Stimulated activated naive CD8-positive, alpha-beta T cell treated with anti-CD3 and anti-CD28 coated beads, Interleukin-15, amount 100 ng/mL, for 72 hours (primary cell): ENCODE measurements around the gene MELK.
"Not testable (repeated sequence)": the region's sequence is repeated elsewhere in the genome, so short reads cannot be mapped to it uniquely, and the experiment has no call there.

Source experiments
- ATAC-seq: fragments of 150-1000 bp; cut with Tn5 transposase; 2 replicates; pipeline ENCODE4 v1.10.0; 2021; ENCODE audit warnings: mild to moderate bottlenecking, moderate library complexity
- DNase-seq, 2 donors: peaks; one replicate each; pipeline ENCODE4 v3.0.0; 2021 to 2022
- H3K27ac Mint-ChIP-seq, 2 donors: one replicate each; pipeline ENCODE4 v1.8.0; 2022; ENCODE audit warnings: mild to moderate bottlenecking in 2 of 2, mixed read lengths in 2 of 2, moderate library complexity in 2 of 2
- H3K27me3 Mint-ChIP-seq: one replicate; pipeline ENCODE4 v1.8.0; 2022; ENCODE audit warnings: mixed read lengths
- H3K4me1 Mint-ChIP-seq: one replicate; pipeline ENCODE4 v1.8.0; 2022; ENCODE audit warnings: mild to moderate bottlenecking, mixed read lengths
- H3K4me3 Mint-ChIP-seq, 2 donors: one replicate each; pipeline ENCODE4 v1.8.0; 2022; ENCODE audit warnings: mild to moderate bottlenecking in 2 of 2, mixed read lengths in 2 of 2, moderate library complexity in 1 of 2
- H3K9me3 Mint-ChIP-seq, 2 donors: one replicate each; pipeline ENCODE4 v1.8.0; 2022; ENCODE audit warnings: mixed read lengths in 2 of 2

MELK gene

DNA sequence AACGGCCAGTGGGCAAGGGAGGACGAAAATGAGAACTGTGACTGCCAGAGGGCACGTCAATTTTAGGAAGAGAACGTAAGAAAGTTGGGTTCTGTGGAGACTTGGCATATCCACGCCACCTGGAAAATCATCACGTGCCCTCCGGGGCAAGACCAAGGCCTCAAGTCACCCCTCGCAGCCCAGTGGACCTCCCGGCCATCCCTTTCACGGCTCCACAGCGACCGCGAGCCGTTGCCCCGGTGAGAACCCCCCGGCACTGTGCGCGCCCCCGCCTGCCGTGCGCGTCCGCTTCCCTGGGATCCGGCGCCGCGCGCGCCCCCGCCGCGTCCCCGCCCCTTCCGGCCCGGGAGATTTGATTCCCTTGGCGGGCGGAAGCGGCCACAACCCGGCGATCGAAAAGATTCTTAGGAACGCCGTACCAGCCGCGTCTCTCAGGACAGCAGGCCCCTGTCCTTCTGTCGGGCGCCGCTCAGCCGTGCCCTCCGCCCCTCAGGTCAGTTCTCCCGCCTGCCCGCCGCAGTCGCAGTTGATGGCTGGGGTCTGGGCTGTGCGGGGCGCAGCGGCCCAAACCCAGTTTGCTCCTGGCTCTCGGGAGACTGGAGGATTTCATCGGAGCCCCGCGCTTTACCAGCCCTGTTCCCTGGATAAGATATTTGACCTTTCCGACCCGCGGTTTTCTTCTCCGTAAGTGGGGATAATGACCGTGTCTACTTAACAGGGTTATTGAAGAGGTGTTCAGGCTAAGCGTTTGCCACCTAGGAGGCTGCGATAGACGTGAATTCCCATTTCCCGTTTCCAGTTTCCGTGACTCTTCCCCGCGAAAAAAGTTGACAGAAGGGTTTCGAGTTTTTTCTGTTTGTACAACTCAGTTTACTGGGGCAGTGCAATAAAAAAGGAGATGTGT, at the start of gene MELK:
Gene MELK (plus strand): TSS at position 381 of the 904 bp plus-strand sequence. CDS start 8,787 bp downstream, outside the sequence.
- DNase-seq = peak; percentile 82 to 83
- H3K27me3 Mint-ChIP-seq = no peaks in the 10 kb centered on the region
- ATAC-seq = peak; percentile 94
- H3K4me3 Mint-ChIP-seq = peak within 1 kb of the TSS; percentile 91 to 93
- no peaks in the 10 kb centered on the region for H3K9me3 Mint-ChIP-seq
- H3K27ac Mint-ChIP-seq = peak within 1 kb of the TSS; percentile 89 to 94
- H3K4me1 Mint-ChIP-seq = peaks cover 31% of the 10 kb centered on the region

DNA sequence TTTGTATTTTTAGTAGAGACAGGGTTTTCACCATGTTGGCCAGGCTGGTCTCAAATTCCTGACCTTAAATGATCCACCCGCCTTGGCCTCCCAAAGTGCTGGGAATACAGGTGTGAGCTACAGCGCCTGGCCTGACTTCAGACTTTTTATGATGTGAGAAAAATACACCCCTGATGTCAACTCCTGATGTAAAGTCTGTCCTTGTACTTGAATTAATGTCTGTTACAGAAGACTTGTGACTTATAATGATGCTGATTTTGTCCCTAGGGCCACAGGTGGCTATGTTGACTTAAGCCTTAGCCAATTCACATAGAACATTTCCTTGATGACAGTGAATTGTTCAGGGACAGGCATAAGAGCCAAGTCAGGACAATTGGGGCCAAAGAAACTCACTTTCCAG, 42.5 kb upstream of the MELK start:
- peak overlapping the region in 1 of 2 donors; percentile 11 for H3K27ac Mint-ChIP-seq
- no peaks in the 10 kb centered on the region for H3K27me3 Mint-ChIP-seq
- DNase-seq (no peak), ATAC-seq (no peak)
- H3K9me3 Mint-ChIP-seq = no peaks in the 10 kb centered on the region
- no peak overlapping the region for H3K4me3 Mint-ChIP-seq
- H3K4me1 Mint-ChIP-seq = peaks cover 6% of the 10 kb centered on the region

GRCh38 chr9:36532353-36532752, 40.3 kb upstream of the MELK start:
- Mint-ChIP-seq H3K9me3 (no peaks in the 10 kb centered on the region), H3K4me3 (no peak overlapping the region), H3K4me1 (peaks cover 6% of the 10 kb centered on the region), H3K27me3 (no peaks in the 10 kb centered on the region), H3K27ac (no peak overlapping the region)
- ATAC-seq (no peak), DNase-seq (no peak)

GRCh38 chr9:36533726-36534125, 39.0 kb upstream of the MELK start:
- not testable (repeated sequence) for H3K27me3 Mint-ChIP-seq, H3K27ac Mint-ChIP-seq, H3K9me3 Mint-ChIP-seq, H3K4me3 Mint-ChIP-seq, DNase-seq, ATAC-seq
- peaks cover 11% of the 10 kb centered on the region for H3K4me1 Mint-ChIP-seq

DNA sequence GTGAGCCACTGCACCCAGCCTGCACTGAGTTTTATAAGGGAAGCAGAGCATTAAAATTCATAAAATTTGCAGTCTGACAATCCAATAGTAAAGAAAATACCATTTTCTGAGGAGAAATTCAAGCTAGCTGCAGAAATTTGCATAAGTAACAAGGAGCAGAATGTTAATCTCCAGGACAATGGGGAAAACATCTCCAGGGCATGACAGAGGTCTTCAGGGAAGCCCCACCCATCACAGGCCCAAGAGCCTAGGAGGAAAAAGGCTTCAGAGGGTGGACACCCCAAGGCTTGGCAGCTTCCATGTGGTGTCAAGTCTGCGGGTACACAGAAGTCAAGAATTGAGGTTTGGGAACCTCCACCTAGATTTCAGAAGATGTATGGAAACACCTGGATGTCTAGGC, 37.6 kb upstream of the MELK start:
- peaks cover 11% of the 10 kb centered on the region for H3K4me1 Mint-ChIP-seq
- H3K27ac Mint-ChIP-seq = no peak overlapping the region
- no peaks in the 10 kb centered on the region for H3K9me3 Mint-ChIP-seq
- H3K4me3 Mint-ChIP-seq = no peak overlapping the region
- H3K27me3 Mint-ChIP-seq = no peaks in the 10 kb centered on the region
- DNase-seq (no peak), ATAC-seq (no peak)

DNA sequence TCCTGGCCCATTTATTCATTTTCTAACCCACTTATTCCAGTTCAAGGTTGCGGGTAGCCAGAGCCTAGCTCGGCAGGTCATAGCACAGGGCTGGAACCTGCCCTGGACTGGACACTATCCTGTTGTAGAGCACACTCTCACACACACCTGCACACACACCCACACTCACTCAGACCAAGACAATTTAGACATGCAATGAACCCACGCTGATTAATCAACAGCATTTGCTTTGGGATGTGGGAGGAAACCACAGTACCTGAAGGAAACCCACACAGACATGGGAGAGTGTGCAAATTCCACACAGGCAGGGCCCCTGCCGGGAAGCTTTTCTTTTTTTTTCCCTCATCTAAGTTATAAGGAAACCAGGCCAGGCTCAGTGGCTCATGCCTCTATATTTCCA, 34.8 kb upstream of the MELK start:
- no peak overlapping the region for H3K27ac Mint-ChIP-seq
- no peak for ATAC-seq
- no peak for DNase-seq
- H3K27me3 Mint-ChIP-seq = no peaks in the 10 kb centered on the region
- H3K9me3 Mint-ChIP-seq = no peaks in the 10 kb centered on the region
- H3K4me3 Mint-ChIP-seq = no peak overlapping the region
- peaks cover 5% of the 10 kb centered on the region for H3K4me1 Mint-ChIP-seq

DNA sequence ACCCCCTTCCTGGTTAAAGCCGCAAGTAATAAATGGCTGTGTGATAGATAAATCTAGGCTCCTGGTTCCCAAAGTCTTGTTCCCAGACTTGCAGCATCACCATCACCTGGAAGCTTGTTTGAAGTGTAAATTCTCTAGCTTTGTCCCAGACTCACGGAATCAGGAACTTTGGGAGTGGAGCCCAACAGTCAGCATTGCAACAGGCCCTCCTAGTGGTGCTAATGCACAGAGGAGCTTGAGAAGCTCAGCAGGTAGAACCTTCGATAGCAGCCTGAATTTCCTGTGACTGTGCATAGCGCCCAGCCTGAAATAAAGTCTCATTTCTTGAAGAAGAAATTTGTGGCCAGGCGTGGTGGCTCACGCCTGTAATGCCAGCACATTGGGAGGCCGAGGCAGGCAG, 30.3 kb upstream of the MELK start:
- ATAC-seq (no peak), DNase-seq (no peak)
- Mint-ChIP-seq H3K4me1 (peaks cover 5% of the 10 kb centered on the region), H3K27ac (no peak overlapping the region), H3K9me3 (no peaks in the 10 kb centered on the region), H3K27me3 (peaks cover under 1% of the 10 kb centered on the region), H3K4me3 (no peak overlapping the region)

DNA sequence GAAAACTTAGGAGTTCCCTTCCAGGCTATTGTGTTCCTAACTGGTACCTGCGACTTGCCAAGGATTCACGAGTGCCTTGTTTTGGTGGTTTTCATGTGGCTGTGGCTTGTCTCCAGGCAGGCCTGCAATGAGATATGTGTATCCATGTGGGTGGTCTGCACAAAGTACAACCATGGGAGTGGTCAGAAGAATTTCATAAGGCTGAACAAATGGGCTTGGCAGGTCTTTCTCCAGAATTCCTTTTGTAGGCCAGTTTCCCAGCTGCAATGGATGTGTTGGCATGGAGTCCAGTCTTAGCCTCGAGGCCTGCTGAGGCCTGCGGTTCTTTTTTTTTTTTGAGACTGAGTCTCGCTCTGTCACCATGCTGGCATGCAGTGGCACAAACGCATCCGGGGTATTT, 28.8 kb upstream of the MELK start:
- no peak overlapping the region for H3K4me3 Mint-ChIP-seq
- no peaks in the 10 kb centered on the region for H3K9me3 Mint-ChIP-seq
- H3K4me1 Mint-ChIP-seq = no peaks in the 10 kb centered on the region
- DNase-seq (no peak), ATAC-seq (no peak)
- H3K27me3 Mint-ChIP-seq = peaks cover 15% of the 10 kb centered on the region
- H3K27ac Mint-ChIP-seq = no peak overlapping the region

- DNase-seq (no peak), ATAC-seq (no peak)
- no peak overlapping the region for H3K27ac Mint-ChIP-seq
- no peaks in the 10 kb centered on the region for H3K4me1 Mint-ChIP-seq
- H3K4me3 Mint-ChIP-seq = no peak overlapping the region
- peaks cover 15% of the 10 kb centered on the region for H3K27me3 Mint-ChIP-seq
- H3K9me3 Mint-ChIP-seq = no peaks in the 10 kb centered on the region
These were observed 25.1 kb upstream of the MELK start for GRCh38 chr9:36547598-36547997.

DNA sequence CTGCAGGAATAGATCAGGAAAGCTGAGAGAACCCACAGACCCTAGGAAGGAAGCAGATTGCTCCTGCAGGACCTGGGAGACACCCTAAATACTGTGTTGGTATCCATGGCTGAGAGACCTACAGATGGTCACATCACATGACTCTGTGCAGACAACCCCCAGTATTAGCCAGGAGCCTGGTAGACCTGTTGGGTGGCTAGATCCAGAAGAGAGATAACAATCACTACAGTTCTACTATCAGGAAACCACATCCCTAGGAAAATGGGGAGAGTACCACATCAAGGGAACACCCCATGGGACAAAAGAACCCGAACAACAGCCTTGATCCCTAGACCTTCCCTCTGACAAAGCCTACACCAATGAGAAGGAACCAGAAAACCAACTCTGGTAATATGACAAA, 24.2 kb upstream of the MELK start:
- ATAC-seq (no peak), DNase-seq (no peak)
- H3K4me3 Mint-ChIP-seq = no peak overlapping the region
- no peaks in the 10 kb centered on the region for H3K4me1 Mint-ChIP-seq
- peaks cover 15% of the 10 kb centered on the region for H3K27me3 Mint-ChIP-seq
- H3K9me3 Mint-ChIP-seq = no peaks in the 10 kb centered on the region
- no peak overlapping the region for H3K27ac Mint-ChIP-seq

GRCh38 chr9:36550135-36550534, 22.6 kb upstream of the MELK start:
- Mint-ChIP-seq H3K4me1 (no peaks in the 10 kb centered on the region), H3K9me3 (no peaks in the 10 kb centered on the region), H3K27ac (no peak overlapping the region), H3K27me3 (peaks cover 15% of the 10 kb centered on the region), H3K4me3 (no peak overlapping the region)
- no peak for DNase-seq
- ATAC-seq = no peak

DNA sequence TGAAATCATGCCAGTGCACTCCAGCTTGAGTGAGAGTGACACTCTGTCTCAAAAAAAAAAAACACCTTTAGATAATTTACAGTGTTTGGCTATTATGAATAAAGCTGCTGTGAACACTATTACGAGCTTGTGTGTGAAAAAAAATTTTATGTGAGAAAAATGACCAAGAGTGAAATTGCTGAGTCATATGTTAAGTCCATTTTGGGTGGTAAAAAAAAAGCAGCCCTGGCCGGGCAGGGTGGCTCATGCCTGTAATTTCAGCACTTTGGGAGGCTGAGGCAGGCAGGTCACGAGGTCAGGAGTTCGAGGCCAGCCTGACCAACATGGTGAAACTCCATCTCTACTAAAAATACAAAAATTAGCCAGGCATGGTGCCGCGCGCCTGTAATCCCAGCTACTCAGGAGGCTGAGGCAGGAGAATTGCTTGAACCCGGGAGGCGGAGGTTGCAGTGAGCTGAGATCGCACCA, 22.0 kb upstream of the MELK start:
- not testable (repeated sequence) for H3K4me3 Mint-ChIP-seq, H3K4me1 Mint-ChIP-seq, H3K9me3 Mint-ChIP-seq, DNase-seq, ATAC-seq
- peaks cover 15% of the 10 kb centered on the region for H3K27me3 Mint-ChIP-seq
- peak overlapping the region in 1 of 2 donors; percentile 42 for H3K27ac Mint-ChIP-seq

DNA sequence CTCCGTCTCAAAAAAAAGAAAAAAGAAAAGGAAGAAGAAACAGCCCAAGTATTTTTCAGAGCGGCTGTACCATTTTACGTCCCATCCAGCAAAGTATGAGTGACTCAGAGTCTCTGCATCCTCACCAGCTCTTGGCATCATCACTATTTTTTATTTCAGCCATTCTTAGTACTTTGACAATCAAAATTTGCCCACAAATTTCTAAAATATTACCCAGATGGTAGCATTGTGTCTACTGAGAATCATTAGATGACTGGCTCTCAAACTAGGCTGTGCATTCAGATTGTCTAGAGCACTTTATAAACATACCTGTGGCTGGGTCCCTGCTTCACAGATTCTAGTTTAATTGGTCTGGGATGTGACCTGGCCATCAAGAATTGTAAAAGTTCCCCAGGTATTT, 21.6 kb upstream of the MELK start:
- Mint-ChIP-seq H3K27me3 (peaks cover 15% of the 10 kb centered on the region), H3K27ac (peak overlapping the region in 1 of 2 donors; percentile 42), H3K4me1 (no peaks in the 10 kb centered on the region), H3K9me3 (no peaks in the 10 kb centered on the region), H3K4me3 (no peak overlapping the region)
- ATAC-seq (no peak), DNase-seq (no peak)

GRCh38 chr9:36551910-36552309, 20.8 kb upstream of the MELK start:
- no peak for ATAC-seq

DNA sequence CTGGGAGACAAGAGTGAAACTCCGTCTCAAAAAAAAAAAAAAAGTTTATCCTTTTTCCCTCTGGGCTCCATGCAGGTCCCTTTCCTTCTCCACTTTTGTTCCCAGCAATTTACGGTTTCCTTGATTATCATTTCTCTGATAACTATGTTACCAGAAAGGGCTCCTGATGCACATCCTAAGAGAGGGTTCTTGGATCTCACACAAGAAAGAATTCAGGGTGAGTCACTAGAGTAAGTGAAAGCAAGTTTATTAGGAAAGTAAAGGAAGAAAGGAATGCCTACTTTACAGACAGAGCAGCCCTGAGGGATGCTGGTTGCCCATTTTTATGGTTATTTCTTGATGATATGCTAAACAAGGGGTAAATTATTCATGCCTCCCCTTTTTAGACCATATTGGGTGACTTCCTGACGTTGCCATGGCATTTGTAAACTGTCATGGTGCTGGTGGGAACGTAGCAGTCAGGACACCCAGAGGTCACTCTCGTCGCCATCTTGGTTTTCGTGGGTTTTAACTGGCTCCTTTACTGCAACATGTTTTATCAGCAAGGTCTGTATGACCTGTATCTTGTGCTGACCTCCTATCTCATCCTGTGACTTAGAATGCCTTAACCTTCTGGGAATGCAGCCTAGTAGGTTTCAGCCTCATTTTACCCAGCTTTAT, 13.5 kb upstream of the MELK start:
- ATAC-seq = no peak
- Mint-ChIP-seq H3K4me3 (no peak overlapping the region), H3K4me1 (no peaks in the 10 kb centered on the region)

More at GRCh38 chr9:36551910-36552309, 20.8 kb upstream of the MELK start:
- Mint-ChIP-seq H3K9me3 (no peaks in the 10 kb centered on the region), H3K4me3 (no peak overlapping the region), H3K27ac (no peak overlapping the region), H3K4me1 (no peaks in the 10 kb centered on the region), H3K27me3 (peaks cover 15% of the 10 kb centered on the region)
- no peak for DNase-seq

GRCh38 chr9:36560771-36561170, 11.9 kb upstream of the MELK start:
- H3K27me3 Mint-ChIP-seq = no peaks in the 10 kb centered on the region
- ATAC-seq (no peak), DNase-seq (no peak)
- no peaks in the 10 kb centered on the region for H3K4me1 Mint-ChIP-seq
- no peak overlapping the region for H3K27ac Mint-ChIP-seq
- H3K4me3 Mint-ChIP-seq = no peak overlapping the region
- no peaks in the 10 kb centered on the region for H3K9me3 Mint-ChIP-seq

More for the DNA sequence above, 13.5 kb upstream of the MELK start:
- Mint-ChIP-seq H3K27ac (no peak overlapping the region), H3K9me3 (no peaks in the 10 kb centered on the region), H3K27me3 (no peaks in the 10 kb centered on the region)
- DNase-seq = no peak
